Measurements from ENCODE around the gene POLR3B.

Gene POLR3B

GRCh38 chr12:106423291-106423690 lies 65.7 kb downstream of the POLR3B start:
- H3K9me3 Mint-ChIP-seq, result no peaks in the 10 kb centered on the region
- H3K27ac Mint-ChIP-seq, result no peak overlapping the region
- peaks cover 21% of the 10 kb centered on the region for H3K36me3 Mint-ChIP-seq
- H3K27me3 Mint-ChIP-seq, result no peaks in the 10 kb centered on the region
- no peak overlapping the region for H3K4me3 Mint-ChIP-seq
- H3K4me1 Mint-ChIP-seq, result no peaks in the 10 kb centered on the region

GRCh38 chr12:106425061-106425702 lies 67.6 kb downstream of the POLR3B start:
- no peaks in the 10 kb centered on the region for H3K4me1 Mint-ChIP-seq
- H3K27me3 Mint-ChIP-seq, result no peaks in the 10 kb centered on the region
- no peak overlapping the region for H3K27ac Mint-ChIP-seq
- no peaks in the 10 kb centered on the region for H3K9me3 Mint-ChIP-seq
- no peak overlapping the region for H3K4me3 Mint-ChIP-seq
- H3K36me3 Mint-ChIP-seq, result peaks cover 20% of the 10 kb centered on the region

GRCh38 chr12:106427917-106428316 lies 70.4 kb downstream of the POLR3B start:
- Mint-ChIP-seq H3K9me3 (no peaks in the 10 kb centered on the region), H3K36me3 (peaks cover 17% of the 10 kb centered on the region), H3K4me3 (no peak overlapping the region), H3K4me1 (no peaks in the 10 kb centered on the region), H3K27ac (no peak overlapping the region), H3K27me3 (no peaks in the 10 kb centered on the region)

GRCh38 chr12:106428384-106428783 lies 70.8 kb downstream of the POLR3B start:
- peaks cover 14% of the 10 kb centered on the region for H3K36me3 Mint-ChIP-seq
- no peak overlapping the region for H3K4me3 Mint-ChIP-seq
- no peak overlapping the region for H3K27ac Mint-ChIP-seq
- H3K9me3 Mint-ChIP-seq, result no peaks in the 10 kb centered on the region
- H3K27me3 Mint-ChIP-seq, result no peaks in the 10 kb centered on the region
- no peaks in the 10 kb centered on the region for H3K4me1 Mint-ChIP-seq

- no peaks in the 10 kb centered on the region for H3K27me3 Mint-ChIP-seq
- peaks cover 17% of the 10 kb centered on the region for H3K36me3 Mint-ChIP-seq
- no peaks in the 10 kb centered on the region for H3K9me3 Mint-ChIP-seq
- no peak overlapping the region for H3K27ac Mint-ChIP-seq
- H3K4me1 Mint-ChIP-seq, result no peaks in the 10 kb centered on the region
- no peak overlapping the region for H3K4me3 Mint-ChIP-seq
These were observed 71.5 kb downstream of the POLR3B start for GRCh38 chr12:106429043-106429552.

- Mint-ChIP-seq H3K4me3 (no peak overlapping the region), H3K36me3 (peaks cover 20% of the 10 kb centered on the region), H3K4me1 (no peaks in the 10 kb centered on the region), H3K9me3 (no peaks in the 10 kb centered on the region), H3K27me3 (no peaks in the 10 kb centered on the region), H3K27ac (no peak overlapping the region)
These were observed 72.1 kb downstream of the POLR3B start for GRCh38 chr12:106429636-106430035.

- Mint-ChIP-seq H3K36me3 (peaks cover 21% of the 10 kb centered on the region), H3K9me3 (no peaks in the 10 kb centered on the region), H3K27me3 (no peaks in the 10 kb centered on the region), H3K4me1 (no peaks in the 10 kb centered on the region), H3K27ac (no peak overlapping the region), H3K4me3 (no peak overlapping the region)
These were observed 74.4 kb downstream of the POLR3B start for GRCh38 chr12:106431839-106432411.

GRCh38 chr12:106433055-106433454 lies 75.5 kb downstream of the POLR3B start:
- H3K27me3 Mint-ChIP-seq, result no peaks in the 10 kb centered on the region
- H3K9me3 Mint-ChIP-seq, result no peaks in the 10 kb centered on the region
- H3K36me3 Mint-ChIP-seq, result peaks cover 28% of the 10 kb centered on the region
- no peaks in the 10 kb centered on the region for H3K4me1 Mint-ChIP-seq
- no peak overlapping the region for H3K4me3 Mint-ChIP-seq
- H3K27ac Mint-ChIP-seq, result peak overlapping the region; percentile 8

- Mint-ChIP-seq H3K27me3 (no peaks in the 10 kb centered on the region), H3K4me1 (no peaks in the 10 kb centered on the region), H3K4me3 (no peak overlapping the region), H3K36me3 (peaks cover 30% of the 10 kb centered on the region), H3K27ac (no peak overlapping the region), H3K9me3 (no peaks in the 10 kb centered on the region)
These were observed 77.0 kb downstream of the POLR3B start for GRCh38 chr12:106434526-106434925.

GRCh38 chr12:106436164-106436563 lies 78.6 kb downstream of the POLR3B start:
- Mint-ChIP-seq H3K27me3 (no peaks in the 10 kb centered on the region), H3K27ac (no peak overlapping the region), H3K4me1 (no peaks in the 10 kb centered on the region), H3K36me3 (peaks cover 35% of the 10 kb centered on the region), H3K4me3 (no peak overlapping the region), H3K9me3 (no peaks in the 10 kb centered on the region)

- Mint-ChIP-seq H3K4me1 (no peaks in the 10 kb centered on the region), H3K9me3 (no peaks in the 10 kb centered on the region), H3K36me3 (peaks cover 23% of the 10 kb centered on the region), H3K4me3 (no peak overlapping the region), H3K27ac (no peak overlapping the region), H3K27me3 (no peaks in the 10 kb centered on the region)
These were observed 85.0 kb downstream of the POLR3B start for GRCh38 chr12:106442575-106442974.

- no peaks in the 10 kb centered on the region for H3K27me3 Mint-ChIP-seq
- peaks cover 28% of the 10 kb centered on the region for H3K36me3 Mint-ChIP-seq
- peak overlapping the region; percentile 46 for H3K27ac Mint-ChIP-seq
- H3K4me3 Mint-ChIP-seq, result no peak overlapping the region
- H3K4me1 Mint-ChIP-seq, result no peaks in the 10 kb centered on the region
- no peaks in the 10 kb centered on the region for H3K9me3 Mint-ChIP-seq
These were observed 87.5 kb downstream of the POLR3B start for GRCh38 chr12:106445053-106445452.

- Mint-ChIP-seq H3K27me3 (no peaks in the 10 kb centered on the region), H3K4me3 (no peak overlapping the region), H3K4me1 (no peaks in the 10 kb centered on the region), H3K9me3 (no peaks in the 10 kb centered on the region), H3K27ac (no peak overlapping the region), H3K36me3 (peaks cover 20% of the 10 kb centered on the region)
These were observed 88.4 kb downstream of the POLR3B start for GRCh38 chr12:106445959-106446358.

- H3K27me3 Mint-ChIP-seq, result no peaks in the 10 kb centered on the region
- H3K36me3 Mint-ChIP-seq, result peaks cover 22% of the 10 kb centered on the region
- H3K4me3 Mint-ChIP-seq, result no peak overlapping the region
- H3K9me3 Mint-ChIP-seq, result no peaks in the 10 kb centered on the region
- H3K4me1 Mint-ChIP-seq, result no peaks in the 10 kb centered on the region
- H3K27ac Mint-ChIP-seq, result no peak overlapping the region
These were observed 89.0 kb downstream of the POLR3B start for GRCh38 chr12:106446419-106447092.

- H3K36me3 Mint-ChIP-seq, result peaks cover 21% of the 10 kb centered on the region
- H3K9me3 Mint-ChIP-seq, result no peaks in the 10 kb centered on the region
- no peaks in the 10 kb centered on the region for H3K27me3 Mint-ChIP-seq
- no peak overlapping the region for H3K27ac Mint-ChIP-seq
- no peak overlapping the region for H3K4me3 Mint-ChIP-seq
- H3K4me1 Mint-ChIP-seq, result no peaks in the 10 kb centered on the region
These were observed 94.8 kb downstream of the POLR3B start for GRCh38 chr12:106452309-106452708.

- Mint-ChIP-seq H3K9me3 (no peaks in the 10 kb centered on the region), H3K27me3 (no peaks in the 10 kb centered on the region), H3K4me1 (no peaks in the 10 kb centered on the region), H3K27ac (no peak overlapping the region), H3K36me3 (peaks cover 25% of the 10 kb centered on the region), H3K4me3 (no peak overlapping the region)
These were observed 97.6 kb downstream of the POLR3B start for GRCh38 chr12:106455111-106455510.
